Endothelial cell of umbilical vein (primary cell): ENCODE results near the gene CYCS.

Experiments
- MYC ChIP-seq: IDR thresholded peaks from one replicate; pipeline ENCODE4 v1.6.1; 2011; ENCODE audit warnings: mild to moderate bottlenecking, low read depth, low read length
- POLR2A ChIP-seq: IDR thresholded peaks from 2 replicates; pipeline ENCODE4 v1.6.1; 2012; ENCODE audit warnings: low read depth, mild to moderate bottlenecking, control low read depth, low read length
- POLR2AphosphoS5 ChIP-seq: IDR thresholded peaks from 2 replicates; pipeline ENCODE4 v1.6.1; 2012; ENCODE audit warnings: low read depth, mild to moderate bottlenecking, control low read depth, low read length, moderate library complexity; ENCODE audit not compliant: insufficient read depth
- TF ChIP-seq, protein P1 (sequence below), 2 donors: IDR thresholded peaks; 1 replicate in 1 of 2; 2 replicates in 1 of 2; pipeline ENCODE4 v1.5.1; 2011; ENCODE audit warnings: low read length in 2 of 2, mild to moderate bottlenecking in 2 of 2, moderate library complexity in 2 of 2, control low read depth in 1 of 2, inconsistent platforms in 1 of 2, low read depth in 1 of 2; ENCODE audit not compliant: insufficient read depth in 1 of 2; ENCODE audit errors: extremely low read depth in 1 of 2

DNA sequence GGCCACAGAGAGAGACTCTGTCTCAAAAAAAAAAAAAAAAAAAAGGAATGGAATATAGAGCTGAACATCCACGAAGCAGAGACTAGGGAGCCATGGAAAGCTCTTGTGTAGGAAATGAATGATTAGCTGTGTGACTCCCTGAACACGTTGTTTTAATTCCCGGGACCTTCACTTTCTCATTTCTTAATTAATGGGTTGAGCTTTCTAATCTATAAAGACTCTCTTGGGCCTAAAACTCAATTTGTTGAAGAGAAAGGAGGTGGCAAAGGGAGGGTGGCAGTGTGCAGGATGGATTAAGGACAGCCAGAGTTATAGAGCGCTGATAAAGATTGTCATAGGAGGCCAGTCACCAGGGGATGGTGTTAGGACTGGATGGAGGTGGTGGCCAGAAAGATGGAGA is 48.0 kb downstream of the CYCS start:
- TF ChIP-seq, protein P1, sequence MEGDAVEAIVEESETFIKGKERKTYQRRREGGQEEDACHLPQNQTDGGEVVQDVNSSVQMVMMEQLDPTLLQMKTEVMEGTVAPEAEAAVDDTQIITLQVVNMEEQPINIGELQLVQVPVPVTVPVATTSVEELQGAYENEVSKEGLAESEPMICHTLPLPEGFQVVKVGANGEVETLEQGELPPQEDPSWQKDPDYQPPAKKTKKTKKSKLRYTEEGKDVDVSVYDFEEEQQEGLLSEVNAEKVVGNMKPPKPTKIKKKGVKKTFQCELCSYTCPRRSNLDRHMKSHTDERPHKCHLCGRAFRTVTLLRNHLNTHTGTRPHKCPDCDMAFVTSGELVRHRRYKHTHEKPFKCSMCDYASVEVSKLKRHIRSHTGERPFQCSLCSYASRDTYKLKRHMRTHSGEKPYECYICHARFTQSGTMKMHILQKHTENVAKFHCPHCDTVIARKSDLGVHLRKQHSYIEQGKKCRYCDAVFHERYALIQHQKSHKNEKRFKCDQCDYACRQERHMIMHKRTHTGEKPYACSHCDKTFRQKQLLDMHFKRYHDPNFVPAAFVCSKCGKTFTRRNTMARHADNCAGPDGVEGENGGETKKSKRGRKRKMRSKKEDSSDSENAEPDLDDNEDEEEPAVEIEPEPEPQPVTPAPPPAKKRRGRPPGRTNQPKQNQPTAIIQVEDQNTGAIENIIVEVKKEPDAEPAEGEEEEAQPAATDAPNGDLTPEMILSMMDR (IDR thresholded peaks at IDR 0.05; ENCODE audit: extremely low read depth in 1 of 2, insufficient read depth in 1 of 2, low read depth in 1 of 2, low read length in 2 of 2): no peak
- TF ChIP-seq POLR2AphosphoS5 (no peak), POLR2A (no peak), MYC (no peak)
